CD1c-positive myeloid dendritic cell (primary cell): ENCODE measurements around the gene LANCL1.

Experiments
- DNase-seq: peaks from one replicate; pipeline ENCODE4 v3.0.0-alpha.2; 2016; ENCODE audit errors: extremely low spot score

Gene LANCL1

GRCh38 chr2:210476194-210477128 lies at the start of gene LANCL1:
LANCL1 (minus strand) TSS chr2:210476759; CDS start chr2:210476396, 363 bp downstream.
- peak; percentile 91 for DNase-seq

DNA sequence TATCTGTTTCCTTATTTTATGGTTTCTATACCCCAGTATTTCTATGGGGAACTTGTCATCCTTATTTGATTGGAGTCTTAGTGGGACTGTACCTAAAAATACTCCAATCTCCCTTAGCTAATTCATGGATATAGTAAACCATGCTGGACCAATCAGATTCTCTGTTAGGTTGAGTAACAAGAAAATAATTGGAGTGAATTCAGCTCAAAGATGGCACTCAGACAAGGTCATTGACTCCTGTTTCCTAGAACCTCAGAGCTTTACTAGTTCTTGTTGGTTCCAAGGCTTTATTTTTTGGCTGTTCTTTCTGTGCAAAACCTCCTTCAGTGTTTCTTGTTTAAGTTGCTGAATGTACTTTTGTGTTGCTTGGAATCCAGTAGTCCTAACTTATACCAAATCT lies 48.0 kb upstream of the LANCL1 start:
- DNase-seq = no peak

DNA sequence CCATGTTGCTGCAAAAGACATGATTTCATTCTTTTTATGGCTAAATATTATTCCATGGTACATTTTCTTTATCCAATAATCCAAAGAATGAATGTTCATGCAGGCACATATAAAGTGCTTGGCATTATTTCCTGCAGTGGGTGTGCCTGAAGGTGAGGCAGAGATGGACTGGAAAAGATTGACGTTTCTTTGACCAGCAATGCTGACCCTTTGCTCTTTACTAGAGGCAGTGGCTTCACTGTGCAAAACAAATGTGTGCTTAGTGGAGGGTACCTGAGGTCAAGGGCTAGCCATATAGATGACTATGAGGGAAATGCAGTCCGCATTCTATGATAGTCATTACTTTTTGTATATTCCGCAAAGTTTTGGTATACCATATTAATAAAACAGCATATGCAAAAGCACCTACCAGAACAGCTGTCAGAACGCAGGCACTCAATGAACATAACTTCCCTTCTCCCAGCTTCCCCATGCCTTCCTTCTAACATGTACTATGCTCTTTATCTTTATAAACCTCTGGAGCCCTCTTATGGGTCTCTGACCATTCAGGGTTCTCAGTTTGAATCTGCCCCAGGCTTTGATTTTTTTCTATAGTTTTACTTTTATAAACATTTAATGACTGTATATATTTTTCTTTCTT lies 47.2 kb upstream of the LANCL1 start:
- DNase-seq = no peak

GRCh38 chr2:210522399-210522798 lies 45.8 kb upstream of the LANCL1 start:
- DNase-seq = no peak

DNA sequence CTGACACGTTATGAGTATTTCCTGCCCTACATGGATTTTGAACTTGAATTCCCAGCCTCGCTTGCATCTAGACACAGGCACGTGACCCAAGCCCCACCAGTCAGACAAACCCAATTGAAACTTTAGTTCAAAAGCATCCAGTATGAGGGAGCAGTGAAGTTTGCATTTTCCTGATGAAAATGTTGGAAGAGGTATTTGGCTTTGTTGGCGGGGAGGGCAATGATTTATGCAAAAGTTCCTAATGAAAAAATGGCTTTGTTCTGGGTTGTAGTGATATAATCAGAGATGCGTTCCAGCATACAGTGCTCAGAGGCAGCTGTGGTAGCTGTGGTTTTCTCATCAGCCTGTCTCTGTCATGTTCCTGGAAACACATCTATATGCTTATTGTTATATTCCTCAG lies 43.0 kb upstream of the LANCL1 start:
- no peak for DNase-seq

DNA sequence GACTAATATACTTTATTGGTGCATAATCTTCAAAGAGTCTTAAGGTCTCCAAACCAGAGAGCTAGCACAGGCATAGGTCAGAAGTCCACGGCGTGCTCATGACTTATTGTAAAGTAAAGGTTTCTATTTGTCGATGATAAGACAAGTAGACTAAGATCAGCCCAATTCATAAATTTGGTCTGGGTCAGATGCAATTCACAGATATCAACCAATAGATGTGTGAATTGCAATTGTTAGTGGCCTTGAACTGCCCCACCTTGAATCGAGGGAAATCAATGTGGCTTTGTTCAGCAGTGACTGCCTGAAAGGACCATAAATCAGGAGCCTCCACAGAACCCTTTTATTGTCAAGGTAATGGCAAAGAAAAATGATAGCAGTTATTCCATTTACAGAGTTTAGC lies 40.7 kb upstream of the LANCL1 start:
- DNase-seq = no peak

DNA sequence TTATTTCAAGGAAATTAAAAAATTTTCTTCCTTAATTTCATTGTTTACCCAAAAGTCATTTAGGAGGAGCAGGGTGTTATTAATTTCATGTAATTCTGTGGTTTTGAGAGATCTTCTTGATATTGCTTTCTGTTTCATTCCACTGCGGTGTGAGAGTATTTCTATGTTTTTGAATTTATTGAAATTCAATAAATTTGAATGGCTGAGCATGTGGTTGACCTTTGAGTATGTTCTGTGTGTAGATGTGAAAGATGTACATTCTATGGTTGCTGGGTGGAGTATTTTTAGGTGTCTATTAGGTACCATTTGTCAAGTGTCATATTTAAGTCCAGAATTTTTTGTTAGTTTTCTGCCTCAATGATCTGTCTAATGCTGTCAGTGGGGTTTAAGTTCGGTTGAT lies 39.4 kb upstream of the LANCL1 start:
- DNase-seq = no peak

DNA sequence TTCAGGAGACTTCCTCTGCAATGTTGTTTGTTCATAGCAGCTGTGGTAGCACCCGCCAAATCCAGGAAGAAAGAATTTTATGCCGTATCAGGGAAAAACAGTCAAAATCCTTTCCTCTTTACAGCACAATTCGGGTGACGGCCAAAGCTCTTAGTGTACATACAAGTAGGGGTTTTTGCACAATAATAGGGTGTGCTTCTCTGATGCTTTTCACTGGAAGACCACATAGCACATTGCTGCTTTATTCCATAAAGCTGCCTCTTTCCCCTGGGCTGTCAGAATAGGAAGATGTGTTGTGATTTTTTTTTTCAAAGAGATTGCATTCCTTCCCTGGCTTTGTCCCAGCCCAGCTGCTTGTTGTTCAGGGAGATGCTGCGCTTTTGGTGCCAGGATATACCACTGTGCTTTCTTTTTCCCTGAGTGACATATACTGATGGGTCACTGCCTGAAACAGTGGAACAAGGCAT lies 27.2 kb upstream of the LANCL1 start:
- no peak for DNase-seq

DNA sequence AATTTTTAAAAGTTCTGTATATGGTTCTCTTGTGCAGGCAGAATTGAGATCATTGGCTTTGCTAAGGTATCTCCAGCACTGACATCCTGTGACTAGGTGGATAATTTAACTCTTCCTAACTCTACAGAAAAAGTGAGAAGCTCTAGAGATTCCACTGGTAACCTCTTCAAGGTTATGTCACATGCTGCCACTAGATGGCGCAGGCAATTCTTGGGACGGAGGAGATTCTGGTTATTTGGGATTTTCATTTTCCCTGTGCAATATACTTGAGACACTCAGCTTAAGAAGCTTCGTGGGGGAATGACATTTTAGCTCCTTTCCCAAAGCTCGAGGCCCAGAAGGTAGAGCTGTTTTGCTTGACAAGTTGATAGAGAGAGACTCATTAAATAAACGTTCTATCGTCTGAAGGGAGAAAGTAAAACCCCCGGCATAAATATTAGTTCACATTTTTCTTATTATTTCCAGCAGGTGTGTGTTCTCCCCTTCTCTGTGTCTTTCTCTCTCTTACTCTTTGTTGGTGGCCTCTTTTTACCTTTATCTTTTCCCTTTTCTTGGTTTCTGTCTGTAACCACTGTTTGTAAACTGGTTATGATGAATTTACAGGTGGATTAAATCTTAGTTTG lies 26.6 kb upstream of the LANCL1 start:
- DNase-seq = peak; percentile 45

- no peak for DNase-seq
Observed at GRCh38 chr2:210496512-210496911, 20.0 kb upstream of the LANCL1 start.

- no peak for DNase-seq
Observed at GRCh38 chr2:210493528-210493927, 17.0 kb upstream of the LANCL1 start.

DNA sequence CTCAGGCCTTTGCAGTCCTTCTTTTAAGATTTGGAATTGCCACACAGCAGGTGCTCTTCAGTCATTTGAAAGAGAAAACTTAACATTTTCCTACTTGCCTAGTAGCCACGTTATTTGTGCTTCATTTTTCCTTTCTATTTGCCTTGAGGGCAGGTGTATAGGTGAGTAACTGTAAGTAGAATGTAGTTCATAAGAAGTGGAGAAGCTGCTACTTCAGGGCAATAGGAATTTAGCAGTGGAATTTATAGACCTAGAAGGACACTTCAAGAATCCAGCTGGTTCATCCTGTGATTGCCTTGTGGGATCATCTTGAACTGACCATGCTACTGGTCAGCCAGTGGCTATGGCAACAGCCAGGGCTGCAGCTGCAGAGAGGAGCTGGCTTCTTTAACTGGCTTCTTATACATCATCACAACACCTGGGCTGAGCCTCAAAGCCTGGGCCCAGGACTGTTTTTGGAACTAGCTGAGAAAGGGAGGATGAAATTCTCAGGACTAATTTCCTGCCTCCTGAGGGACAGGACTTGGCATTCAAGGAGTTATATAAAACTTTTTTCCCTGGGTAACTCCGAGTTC lies 5.1 kb upstream of the LANCL1 start:
- no peak for DNase-seq

GRCh38 chr2:210480764-210481163 lies 4.2 kb upstream of the LANCL1 start:
- DNase-seq = no peak

DNA sequence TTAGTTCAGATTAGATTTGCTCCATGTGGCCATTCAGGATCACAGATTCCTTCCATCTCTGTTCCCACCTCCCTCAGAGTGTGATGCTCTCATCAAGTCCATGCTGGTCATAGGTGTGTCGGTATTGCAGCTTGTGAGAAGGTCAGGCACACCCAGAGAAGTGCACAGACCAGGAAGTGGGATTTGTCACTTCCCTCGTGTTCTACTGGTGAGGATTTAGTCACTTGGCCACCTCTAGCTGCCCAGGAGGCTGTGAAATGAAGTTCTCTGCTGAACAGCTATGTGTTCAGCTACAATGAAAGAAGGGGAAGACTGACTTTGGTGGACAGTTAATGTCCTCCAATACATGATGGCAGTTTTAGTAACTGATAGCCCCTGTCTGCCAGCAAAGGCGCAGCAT lies 3.5 kb upstream of the LANCL1 start:
- no peak for DNase-seq

DNA sequence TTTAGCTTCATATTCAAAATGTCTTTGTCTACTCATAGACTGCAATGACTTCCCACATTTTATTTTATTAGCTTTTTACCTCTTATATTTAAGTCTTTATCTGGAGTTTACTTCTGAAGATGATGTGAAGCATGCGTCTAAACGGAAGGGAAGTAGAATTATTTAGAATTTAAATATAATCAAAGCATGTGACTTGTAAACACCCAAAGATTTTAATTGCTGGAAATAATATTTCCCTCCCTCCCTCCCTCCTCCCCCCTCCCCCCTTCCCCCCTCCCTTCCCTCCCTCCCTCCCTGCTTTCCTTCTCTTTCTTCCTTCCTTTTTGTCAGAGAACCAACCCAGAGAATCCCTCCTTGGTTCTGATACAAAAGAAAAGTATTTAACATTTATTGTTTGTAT lies 2.1 kb upstream of the LANCL1 start:
- no peak for DNase-seq

- no peak for DNase-seq
Observed at GRCh38 chr2:210477496-210477895, 937 bp upstream of the LANCL1 start.

DNA sequence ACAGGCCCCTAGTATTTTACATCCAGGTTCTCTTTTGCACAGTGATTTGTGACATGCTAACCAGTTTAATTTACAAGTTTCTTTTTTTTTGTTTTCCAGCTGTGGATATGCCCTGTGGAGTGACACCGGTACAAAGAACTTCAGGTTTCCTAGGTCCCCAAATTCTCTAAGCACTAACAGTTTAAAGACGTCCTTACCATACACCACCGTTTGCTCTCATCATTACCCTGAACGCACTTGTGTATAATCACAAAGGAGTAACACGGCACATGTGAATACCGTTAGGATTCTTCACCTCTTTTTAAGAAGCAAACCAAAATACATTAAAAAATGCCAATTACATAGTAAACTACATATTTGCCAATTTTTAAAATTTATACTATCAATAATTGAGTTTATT lies 853 bp downstream of the LANCL1 start:
- DNase-seq = no peak

DNA sequence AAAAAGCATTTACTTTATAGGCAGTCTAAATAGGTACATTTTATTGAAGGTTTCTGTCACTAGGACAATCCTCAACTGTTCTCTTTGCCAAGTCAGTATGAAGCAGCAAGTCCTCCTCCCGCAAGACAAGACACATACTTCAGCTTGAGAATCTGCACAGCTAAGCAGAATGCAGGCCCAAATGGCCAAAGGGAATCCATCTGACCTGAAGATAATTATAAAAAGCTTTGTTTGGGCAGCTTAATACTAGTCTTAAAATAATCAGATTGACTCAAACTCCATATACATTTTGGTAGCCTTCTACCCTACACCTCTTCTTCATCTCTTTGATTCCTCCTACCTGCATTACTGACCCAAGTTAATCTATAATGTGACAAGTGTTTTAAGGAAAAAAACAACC lies 1.8 kb downstream of the LANCL1 start:
- no peak for DNase-seq

DNA sequence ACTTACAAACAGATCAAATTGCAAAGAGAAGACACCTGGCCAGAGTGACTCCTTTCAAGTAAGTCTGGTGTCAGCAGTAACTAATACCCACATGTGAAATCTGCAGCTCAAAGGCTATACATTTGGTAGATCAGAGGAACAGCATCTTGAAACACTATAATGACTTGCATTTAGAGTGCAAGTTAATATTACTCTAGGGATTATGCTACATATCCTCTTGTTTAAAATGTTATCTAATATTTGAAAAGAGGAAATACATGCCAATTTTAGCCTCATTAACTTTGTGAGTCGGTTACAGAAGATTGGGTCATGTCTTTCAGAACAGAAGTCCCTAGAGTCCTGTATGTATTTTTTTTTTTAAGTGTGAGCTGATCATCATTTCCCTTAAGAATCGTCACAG lies 15.2 kb downstream of the LANCL1 start:
- no peak for DNase-seq

GRCh38 chr2:210460322-210461227 lies 16.0 kb downstream of the LANCL1 start:
- DNase-seq = no peak

- DNase-seq = no peak
Observed at GRCh38 chr2:210459880-210460279, 16.7 kb downstream of the LANCL1 start.
